Ascending aorta (tissue), 2 donors: ENCODE results near the gene OPRM1. TPM values are rescaled to one million over a fixed set of nuclear protein-coding genes. Genes with fewer than 3 reads are reported as not detected.

Experiments
- DNase-seq, 2 donors: peaks; one replicate each; pipeline ENCODE4 v3.0.0-alpha.2; 2019; ENCODE audit warnings: low spot score in 2 of 2
- H3K27ac ChIP-seq, 2 donors: fragments of 200-600 bp; sonication (generic); one replicate each; pipeline ENCODE4 v1.5.1; 2016 to 2017; ENCODE audit warnings: mild to moderate bottlenecking in 1 of 2
- H3K27me3 ChIP-seq: fragments of 200-600 bp; sonication (generic); one replicate; pipeline ENCODE4 v1.5.1; 2017
- H3K36me3 ChIP-seq, 2 donors: fragments of 200-600 bp; sonication (generic); one replicate each; pipeline ENCODE4 v1.5.1; 2016
- H3K4me1 ChIP-seq, 2 donors: fragments of 200-600 bp; sonication (generic); one replicate each; pipeline ENCODE4 v1.5.1; 2016 to 2017; ENCODE audit warnings: mild to moderate bottlenecking in 1 of 2
- H3K4me3 ChIP-seq, 2 donors: fragments of 200-600 bp; sonication (generic); one replicate each; pipeline ENCODE4 v1.5.1; 2016 to 2017; ENCODE audit warnings: mild to moderate bottlenecking in 1 of 2
- H3K9me3 ChIP-seq, 2 donors: fragments of 200-600 bp; sonication (generic); one replicate each; pipeline ENCODE4 v1.5.1; 2016
- CTCF ChIP-seq, 3 experiments: fragments of 200-600 bp in 2 of 3; fragments of 450-650 bp in 1 of 3; sonication (generic) in 2 of 3; IDR thresholded peaks; one replicate each; pipeline ENCODE4 v1.5.1; 2016 to 2019; ENCODE audit warnings: antibody characterized with exemption in 3 of 3, mild to moderate bottlenecking in 1 of 3, moderate library complexity in 1 of 3
- intact Hi-C: fragments of 100-400 bp; cut with DNase I; formaldehyde crosslinking; loops from one replicate; pipeline ENCODE4 v1.15.1; 2023
- total RNA-seq: library from RNA; depleted of rRNA; stranded (reverse); fragments of >200 nt; gene quantifications from one replicate; pipeline ENCODE4 v1.1.0, GENCODE V29; 2016

The OPRM1 gene
- total RNA-seq, 1 donor from 2014 or later: not detected

- no peaks in the 10 kb centered on the region for H3K9me3 ChIP-seq
- no peak for TF ChIP-seq CTCF (IDR thresholded peaks at IDR 0.05)
- H3K4me1 ChIP-seq: no peaks in the 10 kb centered on the region
- DNase-seq: no peak
- H3K36me3 ChIP-seq: no peaks in the 10 kb centered on the region
- H3K27me3 ChIP-seq: no peaks in the 10 kb centered on the region
- intact Hi-C loops: no loop called here
- H3K4me3 ChIP-seq: no peak overlapping the region
- H3K27ac ChIP-seq: no peak overlapping the region
These were observed 222.8 kb downstream of the OPRM1 start for GRCh38 chr6:154261688-154262397.

- TF ChIP-seq CTCF (IDR thresholded peaks at IDR 0.05): no peak
- no peak for DNase-seq
These were observed 227.6 kb downstream of the OPRM1 start for GRCh38 chr6:154266560-154267099.

GRCh38 chr6:154267508-154268106 is 228.6 kb downstream of the OPRM1 start:
- Histone ChIP-seq H3K4me1 (no peaks in the 10 kb centered on the region), H3K4me3 (no peak overlapping the region), H3K27ac (no peak overlapping the region), H3K36me3 (no peaks in the 10 kb centered on the region), H3K27me3 (no peaks in the 10 kb centered on the region), H3K9me3 (no peaks in the 10 kb centered on the region)
- intact Hi-C loops: no loop called here
- TF ChIP-seq CTCF (IDR thresholded peaks at IDR 0.05): no peak
- DNase-seq: no peak

More at GRCh38 chr6:154266560-154267099, 227.6 kb downstream of the OPRM1 start:
- no peak overlapping the region for H3K4me3 ChIP-seq
- intact Hi-C loops: no loop called here
- H3K4me1 ChIP-seq: no peaks in the 10 kb centered on the region
- no peak overlapping the region for H3K27ac ChIP-seq
- no peaks in the 10 kb centered on the region for H3K27me3 ChIP-seq
- no peaks in the 10 kb centered on the region for H3K9me3 ChIP-seq
- no peaks in the 10 kb centered on the region for H3K36me3 ChIP-seq

GRCh38 chr6:154268486-154268885 is 229.4 kb downstream of the OPRM1 start:
- H3K4me3 ChIP-seq: no peak overlapping the region
- no peak overlapping the region for H3K27ac ChIP-seq
- no peaks in the 10 kb centered on the region for H3K9me3 ChIP-seq
- DNase-seq: no peak
- no peaks in the 10 kb centered on the region for H3K4me1 ChIP-seq
- intact Hi-C loops: no loop called here
- H3K27me3 ChIP-seq: no peaks in the 10 kb centered on the region
- H3K36me3 ChIP-seq: no peaks in the 10 kb centered on the region
- TF ChIP-seq CTCF (IDR thresholded peaks at IDR 0.05): no peak

- no peak for TF ChIP-seq CTCF (IDR thresholded peaks at IDR 0.05)
These were observed 235.1 kb downstream of the OPRM1 start for GRCh38 chr6:154274168-154274567.

More at GRCh38 chr6:154274168-154274567, 235.1 kb downstream of the OPRM1 start:
- Histone ChIP-seq H3K4me3 (no peak overlapping the region), H3K4me1 (peaks cover 0 to 2% of the 10 kb centered on the region in 2 donors), H3K27ac (no peak overlapping the region), H3K27me3 (no peaks in the 10 kb centered on the region), H3K36me3 (no peaks in the 10 kb centered on the region), H3K9me3 (no peaks in the 10 kb centered on the region)
- DNase-seq: no peak
- intact Hi-C loops: no loop called here
